ENCODE data around the gene SLC24A5. TPM values are rescaled to one million over a fixed set of nuclear protein-coding genes. Genes with fewer than 3 reads are reported as not detected.

The SLC24A5 gene
- total RNA-seq, 1 donor from 2014 or later: not detected

GRCh38 chr15:48190932-48191573, 70.3 kb downstream of the SLC24A5 start:
- peak; percentile 66 for DNase-seq (ENCODE audit: low spot score)

GRCh38 chr15:48191574-48192225, 70.9 kb downstream of the SLC24A5 start, which contains the start of gene CTXN2:
TSS of gene CTXN2 (plus strand) at chr15:48191665. CDS start at chr15:48201301, 9,636 bp downstream.
- no peak for DNase-seq (ENCODE audit: low spot score)

Other genes with a start within 250 kb of the SLC24A5 start
- gene MYEF2, start 57.3 kb downstream of the SLC24A5 start, total RNA-seq: 20.1 TPM
- gene CTXN2, start 70.7 kb downstream of the SLC24A5 start, total RNA-seq: not detected
- gene SLC12A1, start 85.3 kb downstream of the SLC24A5 start, total RNA-seq: not detected
- gene DUT, start 210.4 kb downstream of the SLC24A5 start, total RNA-seq: 84.7 TPM